GM19193 (cell line): Measurements from ENCODE around the gene ZBTB18.

ENCODE experiments used
- POLR2A ChIP-seq: IDR thresholded peaks from 4 replicates; pipeline ENCODE4 v1.6.1; 2011; ENCODE audit not compliant: insufficient read depth, insufficient read length; ENCODE audit errors: extremely low read depth

ZBTB18 gene

DNA sequence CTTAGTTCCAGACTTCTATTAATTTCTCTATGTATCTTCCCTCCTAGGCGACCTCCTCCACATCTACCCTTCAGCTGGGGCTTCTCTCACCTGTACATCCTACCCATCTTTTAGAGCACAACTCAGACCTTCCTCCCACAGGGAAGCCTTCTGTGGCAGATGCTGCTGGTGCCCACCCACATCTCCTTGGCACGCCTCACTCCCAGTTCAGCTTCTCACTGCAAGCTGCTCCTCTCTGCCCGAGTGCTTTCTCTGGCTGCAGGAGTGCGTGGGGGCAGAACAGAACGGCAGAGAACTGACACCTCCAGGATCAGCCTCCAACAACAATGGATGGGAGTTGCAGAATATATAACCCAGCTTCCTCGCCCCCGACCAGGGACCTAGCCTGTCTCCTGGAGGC, 36.5 kb downstream of the ZBTB18 start:
- TF ChIP-seq POLR2A, result no peak

GRCh38 chr1:244088161-244088560, 37.1 kb downstream of the ZBTB18 start:
- no peak for TF ChIP-seq POLR2A

DNA sequence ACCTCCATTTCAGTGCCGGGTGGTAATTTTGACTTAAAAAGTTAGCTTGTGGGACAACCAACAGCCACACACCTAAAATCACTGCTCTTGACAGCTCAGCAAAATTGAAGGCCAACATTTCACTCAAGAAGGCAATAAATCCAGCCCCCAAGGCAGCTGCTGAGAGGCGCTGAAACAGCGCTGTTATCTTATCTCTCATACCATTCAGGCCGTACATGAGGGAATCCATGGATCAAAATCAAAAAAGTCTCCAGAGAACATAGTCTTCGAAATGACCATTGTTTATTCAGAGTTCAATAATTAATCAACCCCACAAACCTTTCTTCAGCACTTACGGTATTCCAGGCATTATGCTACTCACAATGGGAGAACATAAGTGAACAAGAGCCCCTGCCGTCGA, 38.5 kb downstream of the ZBTB18 start:
- TF ChIP-seq POLR2A, result no peak

DNA sequence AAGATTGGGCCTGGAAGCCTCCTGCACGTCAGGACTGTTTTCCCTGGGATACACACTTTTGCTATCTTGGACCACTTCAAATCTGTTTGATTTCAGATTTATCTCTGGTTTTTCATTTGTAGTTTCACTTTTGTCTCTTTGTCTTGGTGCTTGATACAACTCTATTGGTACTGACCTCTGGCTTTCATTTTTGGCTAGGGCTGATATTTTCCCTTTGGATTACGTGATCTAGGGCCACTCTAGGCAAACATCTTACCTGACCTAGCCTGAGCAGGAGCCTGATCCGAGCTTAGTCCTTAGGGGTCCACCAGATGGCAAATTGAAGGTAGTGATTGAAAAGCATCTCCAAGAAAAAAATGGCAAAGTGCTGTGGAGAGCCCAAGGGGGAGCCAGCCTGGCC, 39.6 kb downstream of the ZBTB18 start:
- TF ChIP-seq POLR2A, result no peak

DNA sequence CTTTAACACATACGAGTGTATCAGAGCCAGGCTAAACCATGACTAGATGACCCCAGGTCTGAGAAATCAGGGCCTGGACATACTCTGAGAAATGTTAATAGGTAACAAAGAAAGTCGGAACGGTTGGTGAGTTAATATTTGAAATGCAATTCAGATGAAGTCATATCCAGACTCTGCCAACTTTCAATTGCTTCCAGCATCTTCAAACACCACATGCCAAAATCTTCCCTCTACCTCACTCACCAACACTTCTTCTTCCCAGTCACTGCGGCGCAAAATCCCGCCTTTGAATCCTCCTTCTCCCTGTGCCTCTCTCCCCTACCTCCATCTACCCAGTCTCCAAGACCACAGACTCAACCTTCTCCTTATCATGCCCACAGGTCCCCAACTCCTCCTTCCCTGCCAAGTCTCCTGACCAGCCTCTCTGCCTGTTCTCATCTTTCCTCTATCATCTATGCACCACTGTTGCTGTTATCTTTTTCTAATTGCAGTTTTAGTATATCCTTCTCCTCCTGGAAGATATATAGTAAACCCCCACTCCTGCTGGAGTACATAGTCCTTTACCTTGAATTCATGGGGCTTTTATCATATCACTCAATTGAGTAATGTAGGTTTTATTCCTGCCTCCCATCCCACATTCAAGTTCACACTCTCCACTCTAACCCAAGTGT, 41.3 kb downstream of the ZBTB18 start:
- TF ChIP-seq POLR2A, result no peak

DNA sequence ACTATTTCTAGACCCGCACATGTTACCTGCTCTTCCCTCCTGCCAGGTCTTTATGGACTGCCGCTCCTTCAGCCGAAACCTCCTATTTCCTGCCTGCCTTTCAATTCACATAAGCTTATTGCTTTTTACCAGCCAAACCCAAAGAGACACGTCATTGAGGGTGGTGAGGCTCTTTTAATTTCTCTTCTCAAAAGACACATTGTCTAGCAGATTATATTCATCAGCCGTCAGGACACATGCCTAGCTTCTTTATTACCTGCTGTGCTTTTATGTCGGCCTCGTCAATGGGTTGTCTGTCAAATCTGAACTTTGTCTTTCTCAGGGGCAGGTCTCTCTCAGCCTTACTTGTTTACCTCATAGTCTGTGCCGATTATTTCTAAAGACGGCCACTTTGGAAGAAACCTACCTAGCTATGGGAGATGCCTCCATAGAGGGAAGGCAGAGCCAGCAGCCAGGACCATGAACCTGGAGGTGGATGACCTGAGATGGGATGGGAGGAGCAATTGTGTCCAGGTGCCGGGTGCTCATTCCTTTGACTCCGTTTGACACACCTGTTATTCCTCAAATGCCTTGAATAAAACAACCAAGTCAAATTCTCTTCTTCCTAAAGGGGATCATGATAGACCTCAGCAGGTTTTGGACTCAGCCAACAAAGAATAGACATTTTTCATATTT, 42.0 kb downstream of the ZBTB18 start:
- TF ChIP-seq POLR2A, result no peak

GRCh38 chr1:244094880-244095528, 43.9 kb downstream of the ZBTB18 start:
- TF ChIP-seq POLR2A, result no peak

DNA sequence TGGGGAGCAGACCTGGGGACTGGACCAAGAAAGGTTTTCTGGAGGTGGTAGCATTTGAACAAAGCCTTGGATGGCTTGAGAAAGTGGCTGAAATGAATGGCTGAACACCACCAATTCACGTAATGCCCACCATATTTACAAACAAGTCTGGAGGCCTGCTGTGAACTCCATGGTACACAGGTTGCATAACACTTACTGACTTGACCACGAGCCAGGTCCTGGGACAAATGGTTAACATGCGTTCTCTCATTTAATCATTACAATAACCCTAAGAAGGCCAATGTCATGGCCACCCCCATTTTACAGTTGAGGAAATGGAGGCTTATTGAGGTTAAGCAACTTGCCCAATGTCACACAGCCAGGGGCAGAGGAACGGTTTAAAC, 44.4 kb downstream of the ZBTB18 start:
- TF ChIP-seq POLR2A, result no peak

DNA sequence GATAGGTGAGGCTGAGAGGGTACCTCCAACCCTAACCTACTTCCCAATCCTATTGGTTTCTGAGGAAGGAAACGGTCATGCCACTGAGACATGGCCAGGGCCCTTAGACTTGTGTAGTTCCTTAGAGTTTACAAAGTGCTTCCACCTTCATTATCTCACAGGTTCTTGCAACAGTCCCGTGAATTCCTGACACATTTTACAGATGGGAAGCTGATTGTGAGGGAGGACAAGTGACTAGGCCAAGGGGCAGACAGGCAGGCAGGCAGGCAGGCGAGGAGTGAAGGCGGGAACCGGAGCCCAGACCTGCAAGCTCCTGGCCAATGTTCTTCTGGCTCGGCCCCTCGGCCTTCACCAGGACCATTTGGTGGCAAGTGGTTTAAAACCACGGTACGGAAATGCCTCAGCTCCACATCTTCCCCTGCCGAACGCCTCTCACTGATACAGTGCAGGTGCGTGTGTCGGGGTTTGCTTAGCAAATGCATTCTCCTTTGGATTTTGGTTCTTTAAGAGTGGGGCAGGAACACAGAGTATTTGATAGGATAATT, 45.1 kb downstream of the ZBTB18 start:
- TF ChIP-seq POLR2A, result no peak

DNA sequence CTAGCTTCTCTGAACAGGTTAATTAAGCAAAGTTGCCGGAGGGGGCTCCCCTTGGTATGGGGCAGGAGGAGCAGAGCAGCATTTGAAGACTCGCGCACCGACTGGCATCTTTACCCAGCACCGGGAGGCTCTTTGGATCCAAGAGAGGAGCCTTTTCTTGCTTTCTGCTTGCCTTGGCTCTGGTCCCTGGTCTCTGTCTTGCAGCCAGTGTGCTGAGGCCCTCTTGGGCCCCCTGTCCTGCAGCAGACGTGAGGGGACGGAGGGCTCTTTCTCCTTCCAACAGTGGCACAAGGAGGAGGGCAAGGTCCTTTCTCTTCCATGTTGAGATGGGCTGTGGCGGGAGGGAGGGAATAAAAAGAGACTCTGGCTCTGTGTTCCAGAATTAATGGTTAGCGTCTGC, 45.6 kb downstream of the ZBTB18 start:
- no peak for TF ChIP-seq POLR2A

DNA sequence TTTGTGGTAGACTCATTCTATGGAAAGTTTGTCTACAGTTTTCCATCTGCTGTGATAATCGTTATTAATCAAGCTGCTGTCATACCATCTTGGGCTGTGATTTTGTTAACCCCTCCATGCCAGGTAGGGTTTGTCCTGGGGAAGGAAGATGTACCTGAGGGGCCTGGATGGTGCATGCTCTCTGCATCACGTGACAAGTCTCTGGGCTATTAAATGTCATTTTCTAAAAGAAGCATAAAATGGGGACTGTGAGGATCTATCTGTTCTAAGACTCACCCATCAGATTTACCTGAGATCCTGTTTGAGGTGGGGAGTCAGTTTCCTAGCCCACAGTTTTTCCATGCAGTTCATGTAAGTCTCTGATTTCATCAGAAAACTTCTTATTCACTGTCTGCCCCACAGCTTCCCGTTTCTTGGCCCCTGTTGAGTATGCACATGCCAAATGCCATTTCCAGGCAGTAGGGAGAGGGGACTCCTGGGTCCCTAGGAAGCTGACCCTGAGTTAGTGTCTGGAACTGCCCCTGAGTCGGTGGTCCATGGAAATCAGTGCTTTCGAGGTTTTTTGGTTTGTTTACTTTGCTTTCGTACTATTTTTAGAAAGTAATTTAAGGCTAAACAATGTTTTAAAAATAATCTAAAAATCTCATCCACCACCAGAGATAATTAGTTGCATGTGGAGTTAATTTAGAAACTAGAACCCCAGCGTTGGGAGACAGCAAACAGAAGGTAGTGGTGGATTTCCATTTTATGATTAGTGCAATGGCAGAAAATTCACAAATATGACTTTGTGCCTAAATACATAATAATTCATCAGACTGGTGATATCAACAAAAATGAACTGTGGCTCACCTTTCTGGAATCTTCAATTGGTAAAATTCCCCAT, 46.7 kb downstream of the ZBTB18 start:
- no peak for TF ChIP-seq POLR2A

- no peak for TF ChIP-seq POLR2A
Observed at GRCh38 chr1:244099258-244099930, 48.3 kb downstream of the ZBTB18 start.

DNA sequence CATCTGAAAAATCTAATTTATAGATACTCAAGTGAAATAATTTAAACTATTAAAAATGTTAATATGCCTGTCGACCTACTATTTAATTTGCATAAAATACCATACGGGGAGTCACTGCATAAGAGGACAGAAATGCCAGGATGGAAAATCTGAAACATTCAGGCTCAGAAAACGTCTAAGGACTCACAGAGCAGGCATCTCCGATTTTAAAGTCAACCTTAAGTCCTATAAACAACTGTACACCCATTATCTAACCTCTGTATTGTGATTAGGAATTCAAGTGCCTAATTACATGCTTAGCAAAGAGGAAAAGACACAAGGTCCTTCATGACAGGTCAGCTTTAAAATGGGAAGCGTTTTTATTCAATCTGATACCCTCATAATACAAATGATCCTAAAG, 49.2 kb downstream of the ZBTB18 start:
- TF ChIP-seq POLR2A, result no peak

DNA sequence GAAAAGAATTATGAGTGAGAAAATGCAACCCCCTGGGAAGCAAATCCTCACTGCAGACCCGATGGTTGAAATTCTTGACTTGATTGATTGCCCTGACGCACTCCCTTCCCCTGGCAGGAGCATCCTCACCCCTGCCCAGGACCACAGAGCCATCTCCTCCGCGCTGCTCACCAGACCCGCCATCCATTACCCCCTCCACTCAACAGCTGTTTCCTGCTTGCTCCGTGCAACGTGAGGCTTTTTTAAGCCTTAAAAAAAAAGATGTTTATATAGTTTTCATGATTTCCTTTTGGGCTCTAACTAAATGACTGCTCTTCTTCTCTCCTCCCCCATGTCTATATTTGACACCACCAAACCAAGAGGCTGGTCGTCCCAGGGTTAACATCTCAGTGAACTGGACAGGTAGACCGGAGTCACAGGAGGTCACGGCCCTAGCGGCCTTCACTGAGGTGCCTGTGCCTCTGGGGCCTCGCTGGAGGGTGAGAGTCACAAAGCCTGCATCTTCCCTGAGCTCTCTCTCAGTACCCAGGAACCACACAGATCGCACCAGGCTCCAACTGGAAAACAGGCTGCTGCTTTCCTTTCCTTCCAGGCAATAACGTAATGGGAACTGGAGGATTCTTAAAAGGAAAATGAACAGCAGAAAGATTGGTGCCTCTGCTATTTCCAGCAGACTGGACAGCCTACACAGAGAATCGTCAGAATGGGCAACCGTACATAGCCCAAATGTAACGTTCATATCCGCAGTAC, 49.8 kb downstream of the ZBTB18 start:
- no peak for TF ChIP-seq POLR2A
